Activated CD4-positive, alpha-beta T cell treated with anti-CD3 and anti-CD28 coated beads, Interleukin-2, amount 50 U/mL, for 48 hours (primary cell): Measurements from ENCODE around the gene CD300LB.
"Not testable (repeated sequence)": the region's sequence is repeated elsewhere in the genome, so short reads cannot be mapped to it uniquely, and the experiment has no call there.

Source experiments
- DNase-seq, 2 experiments: peaks; one replicate each; pipeline ENCODE4 v3.0.0-alpha.2; 2020

CD300LB gene

GRCh38 chr17:74531231-74531761 is at the start of gene CD300LB:
Gene CD300LB (minus strand): TSS chr17:74531475. CDS start chr17:74531350, 125 bp downstream.
- no peak for DNase-seq

GRCh38 chr17:74579900-74580299 is 48.6 kb upstream of the CD300LB start:
- no peak for DNase-seq

- DNase-seq, result no peak
Observed at GRCh38 chr17:74578979-74579378, 47.7 kb upstream of the CD300LB start.

- no peak for DNase-seq
Observed at GRCh38 chr17:74574489-74575142, 43.3 kb upstream of the CD300LB start.

GRCh38 chr17:74573635-74574034 is 42.4 kb upstream of the CD300LB start:
- DNase-seq, result not testable (repeated sequence)

GRCh38 chr17:74573169-74573568 is 41.9 kb upstream of the CD300LB start:
- DNase-seq, result no peak

- DNase-seq, result no peak
Observed at GRCh38 chr17:74571621-74572270, 40.5 kb upstream of the CD300LB start.

GRCh38 chr17:74569020-74570003 is 38.0 kb upstream of the CD300LB start:
- DNase-seq, result peak; percentile 35 to 52

GRCh38 chr17:74568106-74568873 is 37.0 kb upstream of the CD300LB start:
- no peak for DNase-seq

- DNase-seq, result no peak
Observed at GRCh38 chr17:74567397-74567796, 36.1 kb upstream of the CD300LB start, which contains the start of gene CD300H. Gene CD300H (minus strand): TSS chr17:74567509.

- peak; percentile 41 to 49 for DNase-seq
Observed at GRCh38 chr17:74566132-74566753, 35.0 kb upstream of the CD300LB start.

GRCh38 chr17:74565126-74565525 is 33.9 kb upstream of the CD300LB start:
- no peak for DNase-seq

- DNase-seq, result no peak
Observed at GRCh38 chr17:74563358-74563757, 32.1 kb upstream of the CD300LB start.

- no peak for DNase-seq
Observed at GRCh38 chr17:74561586-74561985, 30.3 kb upstream of the CD300LB start.

GRCh38 chr17:74558882-74559519 is 27.7 kb upstream of the CD300LB start:
- DNase-seq, result no peak

GRCh38 chr17:74558402-74558801 is 27.1 kb upstream of the CD300LB start:
- DNase-seq, result not testable (repeated sequence)

- DNase-seq, result no peak
Observed at GRCh38 chr17:74555427-74555940, 24.2 kb upstream of the CD300LB start.

GRCh38 chr17:74554909-74555308 is 23.6 kb upstream of the CD300LB start:
- no peak for DNase-seq

GRCh38 chr17:74552037-74552436 is 20.8 kb upstream of the CD300LB start:
- no peak for DNase-seq

GRCh38 chr17:74550602-74551001 is 19.3 kb upstream of the CD300LB start:
- no peak for DNase-seq

- DNase-seq, result no peak
Observed at GRCh38 chr17:74549343-74549742, 18.1 kb upstream of the CD300LB start.
